IPS DF 6.9 (cell line): ENCODE data around the gene ADAMTS3.

Source experiments
- DNase-seq: peaks from one replicate; pipeline ENCODE4 v3.0.0-alpha.2; 2013; ENCODE audit warnings: low read depth, low spot score
- H3K27ac ChIP-seq: one replicate; pipeline ENCODE4 v1.5.1; 2013; ENCODE audit warnings: low read length, control low read depth
- H3K27me3 ChIP-seq: 2 replicates; pipeline ENCODE4 v1.6.1; 2013; ENCODE audit warnings: mild to moderate bottlenecking, low read length; ENCODE audit not compliant: control insufficient read depth, insufficient read depth
- H3K36me3 ChIP-seq: 2 replicates; pipeline ENCODE4 v1.6.1; 2013; ENCODE audit warnings: low read length; ENCODE audit not compliant: control insufficient read depth, insufficient read depth
- H3K4me1 ChIP-seq: 2 replicates; pipeline ENCODE4 v1.6.1; 2013; ENCODE audit warnings: low read length; ENCODE audit not compliant: control insufficient read depth, insufficient read depth
- H3K4me3 ChIP-seq: 2 replicates; pipeline ENCODE4 v1.5.1; 2013; ENCODE audit warnings: mild to moderate bottlenecking, low read length
- H3K9me3 ChIP-seq: 2 replicates; pipeline ENCODE4 v1.6.1; 2013; ENCODE audit warnings: low read length, inconsistent platforms; ENCODE audit not compliant: control insufficient read depth, insufficient read depth
- WGBS: extraction: QIAGEN DNeasy Blood & Tissue Kit; methylation state at CpG from one replicate; pipeline ENCODE4 v1.1.7; 2013; ENCODE audit warnings: mixed read lengths, missing lambda C conversion rate; ENCODE audit not compliant: insufficient read length, insufficient coverage; 5-methylcytosine and 5-hydroxymethylcytosine counted together

The ADAMTS3 gene

DNA sequence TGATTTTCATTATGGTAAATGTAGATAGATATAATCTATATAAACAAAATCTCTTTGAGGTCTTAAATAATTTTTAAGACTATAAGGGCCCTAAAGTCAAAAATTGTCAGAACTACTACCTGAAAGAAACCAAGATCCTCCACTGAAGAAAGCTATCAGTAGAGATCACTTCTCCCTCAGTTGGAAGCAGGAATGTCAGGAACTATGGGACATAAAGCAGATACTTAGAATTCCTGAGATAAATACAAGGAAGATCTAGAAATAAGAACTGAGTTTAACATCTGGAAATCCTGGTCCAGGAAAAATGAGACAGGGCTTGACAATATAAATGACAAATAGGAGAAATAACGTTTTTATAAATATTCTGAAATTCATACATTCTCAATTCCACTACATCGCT is 97.2 kb downstream of the ADAMTS3 start:
- Histone ChIP-seq H3K4me1 (no peaks in the 10 kb centered on the region), H3K36me3 (no peaks in the 10 kb centered on the region), H3K27ac (no peak overlapping the region), H3K9me3 (no peaks in the 10 kb centered on the region), H3K27me3 (no peaks in the 10 kb centered on the region), H3K4me3 (no peak overlapping the region)
- WGBS = no CpG with 5 or more reads among the region's 2 CpGs
- DNase-seq = no peak

DNA sequence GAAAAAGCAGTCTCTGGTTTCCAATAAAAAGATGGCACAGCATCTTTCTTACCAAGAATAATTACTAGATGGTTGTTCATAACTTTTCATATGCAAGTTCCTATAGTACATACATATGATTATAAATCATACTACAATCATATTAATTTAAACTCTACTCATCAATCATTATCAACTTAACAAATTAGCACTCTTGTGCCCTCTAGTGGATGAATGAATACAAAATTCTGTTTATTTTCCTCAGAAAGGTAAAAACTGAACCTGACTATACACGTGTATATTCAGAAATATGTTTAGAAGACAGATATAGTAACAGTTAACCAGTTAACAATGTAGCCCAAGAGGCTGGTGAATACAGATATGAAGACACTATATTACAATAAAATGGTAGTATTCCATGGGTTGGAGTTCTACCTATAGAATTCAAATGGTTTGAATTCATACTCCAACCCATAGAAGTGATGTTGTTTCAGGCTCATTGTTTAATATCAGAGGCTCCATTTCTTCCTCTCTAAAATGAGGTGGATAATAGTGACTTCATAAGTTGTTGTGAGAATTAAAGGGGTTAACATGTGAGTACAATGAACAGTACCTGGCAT is 100.0 kb downstream of the ADAMTS3 start:
- no peak for DNase-seq
- H3K27me3 ChIP-seq = no peaks in the 10 kb centered on the region
- H3K36me3 ChIP-seq = no peaks in the 10 kb centered on the region
- no peaks in the 10 kb centered on the region for H3K9me3 ChIP-seq
- H3K27ac ChIP-seq = no peak overlapping the region
- WGBS = no CpG with 5 or more reads among the region's 1 CpG
- H3K4me3 ChIP-seq = no peak overlapping the region
- no peaks in the 10 kb centered on the region for H3K4me1 ChIP-seq

DNA sequence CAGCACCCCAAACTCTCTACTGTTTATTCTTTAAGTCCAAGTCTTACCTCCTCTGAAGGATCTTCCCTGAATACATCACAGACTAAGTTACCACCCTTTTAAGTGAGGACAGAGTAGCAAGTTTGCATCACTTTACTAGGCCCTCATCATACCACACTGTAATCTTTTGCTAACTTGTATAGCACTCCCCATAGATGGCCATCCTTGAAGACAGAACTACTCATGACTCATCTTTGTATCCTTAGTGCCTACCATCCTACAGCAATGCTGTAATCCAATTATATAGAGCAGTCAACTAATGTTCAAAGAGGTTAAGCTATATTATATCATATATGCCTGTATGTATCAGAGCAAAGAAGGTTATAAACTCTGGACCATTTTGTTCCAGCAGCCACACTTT is 101.4 kb downstream of the ADAMTS3 start:
- Histone ChIP-seq H3K27me3 (no peaks in the 10 kb centered on the region), H3K4me1 (no peaks in the 10 kb centered on the region), H3K4me3 (no peak overlapping the region), H3K9me3 (no peaks in the 10 kb centered on the region), H3K36me3 (no peaks in the 10 kb centered on the region), H3K27ac (no peak overlapping the region)
- DNase-seq = no peak

DNA sequence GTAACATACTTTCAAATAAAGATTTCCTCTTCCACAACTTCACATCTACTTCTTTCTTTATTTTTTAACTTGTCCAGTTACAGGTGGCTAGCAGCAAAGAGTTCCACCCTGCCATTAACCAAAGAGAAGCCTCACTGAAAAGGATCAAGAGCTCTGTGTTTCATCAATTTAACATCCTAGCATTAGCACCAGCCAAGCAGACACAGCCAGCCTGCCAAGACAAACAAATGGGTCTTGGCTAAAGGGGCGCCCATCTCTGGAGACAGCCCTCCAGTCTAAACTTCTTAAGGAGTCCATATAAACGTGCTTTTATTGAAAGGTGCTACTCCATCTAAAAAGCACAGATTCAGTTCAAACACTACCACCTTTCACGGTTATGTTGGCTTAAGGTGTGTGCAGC is 105.3 kb downstream of the ADAMTS3 start:
- Histone ChIP-seq H3K4me3 (no peak overlapping the region), H3K27ac (no peak overlapping the region), H3K36me3 (no peaks in the 10 kb centered on the region), H3K4me1 (no peaks in the 10 kb centered on the region), H3K27me3 (no peaks in the 10 kb centered on the region), H3K9me3 (no peaks in the 10 kb centered on the region)
- DNase-seq = no peak
- whole genome bisulfite sequencing = no CpG with 5 or more reads among the region's 3 CpGs

DNA sequence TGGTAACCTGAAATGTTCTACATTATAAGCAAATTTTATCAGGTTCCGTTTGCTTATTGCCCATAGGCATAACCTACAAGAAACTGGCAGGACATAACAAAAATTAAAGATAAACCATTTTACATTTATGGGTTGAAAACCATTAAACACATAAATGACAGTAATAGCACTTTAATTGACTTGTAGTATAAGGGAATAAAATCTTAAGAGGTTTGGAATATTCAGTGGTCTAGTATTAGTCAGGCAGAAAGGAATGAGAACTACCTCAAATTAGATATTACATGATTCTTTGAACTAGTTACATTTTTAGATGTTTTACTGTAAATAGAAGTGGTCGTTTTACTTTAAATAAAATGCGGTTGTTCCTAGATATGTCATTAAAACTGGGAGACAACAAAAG is 111.9 kb downstream of the ADAMTS3 start:
- no CpG with 5 or more reads among the region's 3 CpGs for WGBS
- Histone ChIP-seq H3K4me3 (no peak overlapping the region), H3K27me3 (no peaks in the 10 kb centered on the region), H3K27ac (no peak overlapping the region), H3K4me1 (no peaks in the 10 kb centered on the region), H3K9me3 (no peaks in the 10 kb centered on the region), H3K36me3 (no peaks in the 10 kb centered on the region)
- DNase-seq = no peak

DNA sequence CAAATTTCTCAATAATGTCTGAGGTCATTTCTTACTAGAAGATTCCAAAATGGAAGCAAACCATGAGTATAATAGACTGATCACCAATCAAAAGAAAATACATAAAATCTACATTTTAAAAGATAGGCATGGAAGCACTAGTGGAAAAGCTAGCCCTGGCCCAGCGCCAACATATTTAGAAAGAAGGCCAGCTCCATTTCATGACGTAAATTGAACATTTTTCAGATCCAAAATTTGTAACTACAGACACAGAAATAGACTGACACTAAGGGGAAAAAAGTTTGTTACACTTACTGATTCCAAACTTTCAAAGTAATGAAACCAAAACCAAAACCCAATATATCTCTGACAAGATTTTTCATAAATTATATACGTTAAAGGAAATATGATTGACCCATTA is 117.7 kb downstream of the ADAMTS3 start:
- WGBS = no CpG with 5 or more reads among the region's 3 CpGs
- Histone ChIP-seq H3K9me3 (no peaks in the 10 kb centered on the region), H3K4me1 (no peaks in the 10 kb centered on the region), H3K27ac (no peak overlapping the region), H3K36me3 (no peaks in the 10 kb centered on the region), H3K4me3 (no peak overlapping the region), H3K27me3 (no peaks in the 10 kb centered on the region)
- no peak for DNase-seq

DNA sequence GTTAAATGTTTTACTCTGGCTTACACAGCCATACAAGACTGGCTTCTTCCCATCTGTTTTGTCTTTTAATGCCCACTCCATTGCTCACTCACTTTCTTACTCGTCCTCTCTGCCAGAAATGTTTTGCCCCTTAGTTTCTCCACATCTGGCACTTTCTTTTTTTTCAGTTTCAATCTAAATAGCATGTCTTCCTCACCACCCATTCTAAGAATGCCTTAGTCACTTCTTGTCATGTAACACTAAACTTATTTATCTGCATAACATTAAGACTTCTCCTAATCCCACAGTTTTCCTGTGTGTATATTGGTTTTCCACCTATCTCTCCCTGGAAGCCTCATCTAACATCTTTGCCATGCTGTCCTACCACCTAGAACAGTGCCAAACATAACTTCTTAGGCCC is 119.3 kb downstream of the ADAMTS3 start:
- H3K27ac ChIP-seq = no peak overlapping the region
- H3K36me3 ChIP-seq = no peaks in the 10 kb centered on the region
- WGBS = no CpG with 5 or more reads among the region's 1 CpG
- H3K4me3 ChIP-seq = no peak overlapping the region
- H3K9me3 ChIP-seq = no peaks in the 10 kb centered on the region
- DNase-seq = no peak
- H3K27me3 ChIP-seq = no peaks in the 10 kb centered on the region
- no peaks in the 10 kb centered on the region for H3K4me1 ChIP-seq

DNA sequence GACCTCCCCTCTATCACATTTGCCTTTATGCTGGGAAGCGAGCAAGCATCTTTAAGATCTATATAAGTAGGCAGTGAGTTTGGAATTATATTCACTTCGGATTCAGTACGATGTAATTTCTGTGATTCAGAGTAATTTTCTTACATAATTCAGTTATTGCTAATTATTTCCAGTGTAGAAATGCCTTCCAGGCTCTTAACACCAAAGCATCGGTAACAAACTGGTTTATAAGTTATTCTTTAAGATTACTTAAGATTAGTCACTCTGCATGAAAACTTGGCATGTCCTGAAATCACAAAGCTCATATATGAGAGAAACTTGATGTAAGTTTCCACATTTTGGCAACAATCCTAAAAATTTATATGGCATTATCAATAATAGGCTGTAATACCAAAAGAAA is 120.8 kb downstream of the ADAMTS3 start:
- Histone ChIP-seq H3K27ac (no peak overlapping the region), H3K9me3 (no peaks in the 10 kb centered on the region), H3K4me3 (no peak overlapping the region), H3K4me1 (no peaks in the 10 kb centered on the region), H3K36me3 (no peaks in the 10 kb centered on the region), H3K27me3 (no peaks in the 10 kb centered on the region)
- no peak for DNase-seq
- no CpG with 5 or more reads among the region's 4 CpGs for WGBS

DNA sequence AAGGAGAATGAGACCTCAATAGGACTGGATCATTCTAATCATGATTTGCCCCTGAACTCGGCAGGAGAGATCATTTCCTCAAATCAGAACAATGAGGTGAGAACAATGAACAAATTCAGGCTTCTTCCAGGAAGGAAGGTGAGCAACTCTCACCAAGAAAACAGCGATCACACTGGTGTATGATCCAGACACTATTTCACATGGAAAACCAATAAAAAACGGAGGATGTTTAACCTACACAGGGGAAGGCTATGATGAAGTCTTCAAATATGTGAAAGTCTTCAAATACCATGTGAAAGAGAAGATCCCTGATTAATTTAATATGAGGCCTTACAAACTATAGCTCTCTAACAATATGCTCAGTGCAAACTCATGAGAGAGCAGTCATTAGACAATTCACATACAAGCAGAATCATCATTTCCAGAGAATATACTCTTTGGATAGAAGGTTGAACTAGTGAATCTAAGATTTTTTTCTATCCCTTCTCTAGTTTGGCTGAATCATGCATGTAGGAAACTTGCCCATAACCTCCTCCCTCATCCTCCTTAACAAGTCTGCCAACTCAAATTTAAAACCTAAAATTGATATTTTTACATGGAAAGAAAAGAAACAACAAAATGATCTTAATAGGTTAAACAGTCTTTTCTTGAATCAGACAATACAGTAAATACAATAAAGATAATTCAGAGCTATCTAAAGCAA is 122.5 kb downstream of the ADAMTS3 start:
- Histone ChIP-seq H3K4me3 (no peak overlapping the region), H3K36me3 (no peaks in the 10 kb centered on the region), H3K9me3 (no peaks in the 10 kb centered on the region), H3K27me3 (no peaks in the 10 kb centered on the region), H3K27ac (no peak overlapping the region), H3K4me1 (no peaks in the 10 kb centered on the region)
- no peak for DNase-seq
- no CpG with 5 or more reads among the region's 3 CpGs for WGBS

DNA sequence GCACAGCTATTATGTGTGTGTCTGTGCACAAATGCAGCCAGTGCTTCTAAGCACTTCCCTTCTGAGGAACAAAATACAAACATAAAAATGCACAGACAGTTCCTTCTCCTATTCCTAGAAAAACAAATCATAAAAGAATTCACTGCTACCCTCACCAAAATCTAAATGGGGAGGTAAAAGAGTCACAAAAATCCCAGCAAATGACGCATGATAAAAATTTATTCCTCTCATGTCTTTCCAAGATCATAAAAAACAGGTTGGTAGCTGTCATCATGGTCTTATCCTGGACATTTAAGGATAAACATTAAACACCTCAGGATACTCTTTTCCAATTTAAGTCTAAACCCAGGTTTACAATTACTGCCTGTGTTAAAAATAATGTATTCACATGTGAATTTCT is 124.9 kb downstream of the ADAMTS3 start:
- no peak overlapping the region for H3K27ac ChIP-seq
- H3K9me3 ChIP-seq = no peaks in the 10 kb centered on the region
- no CpG with 5 or more reads among the region's 1 CpG for WGBS
- no peaks in the 10 kb centered on the region for H3K4me1 ChIP-seq
- no peak overlapping the region for H3K4me3 ChIP-seq
- no peak for DNase-seq
- H3K36me3 ChIP-seq = no peaks in the 10 kb centered on the region
- no peaks in the 10 kb centered on the region for H3K27me3 ChIP-seq

DNA sequence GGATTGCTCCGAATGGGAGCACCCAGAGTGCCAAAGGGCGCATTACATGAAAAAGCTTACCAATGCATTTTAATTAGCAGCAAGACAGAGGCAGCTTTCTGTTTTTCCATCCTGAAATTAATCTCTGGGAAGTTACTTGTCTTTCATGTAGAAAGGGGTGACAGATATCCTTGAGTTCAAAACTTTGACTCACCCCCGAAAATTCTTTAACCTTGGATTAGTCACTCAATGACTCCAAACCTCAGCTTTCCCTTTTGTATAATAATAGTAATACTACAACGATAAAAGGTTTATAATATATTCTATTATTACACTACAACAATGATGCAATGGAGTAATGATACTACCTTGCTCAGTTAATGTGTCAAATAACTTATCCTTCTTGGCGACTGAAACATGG is 126.3 kb downstream of the ADAMTS3 start:
- no peaks in the 10 kb centered on the region for H3K4me1 ChIP-seq
- DNase-seq = no peak
- no peak overlapping the region for H3K4me3 ChIP-seq
- H3K36me3 ChIP-seq = no peaks in the 10 kb centered on the region
- H3K9me3 ChIP-seq = no peaks in the 10 kb centered on the region
- H3K27me3 ChIP-seq = no peaks in the 10 kb centered on the region
- WGBS = no CpG with 5 or more reads among the region's 5 CpGs
- H3K27ac ChIP-seq = no peak overlapping the region
